ENCODE measurements around the gene TPPP.

The TPPP gene

DNA sequence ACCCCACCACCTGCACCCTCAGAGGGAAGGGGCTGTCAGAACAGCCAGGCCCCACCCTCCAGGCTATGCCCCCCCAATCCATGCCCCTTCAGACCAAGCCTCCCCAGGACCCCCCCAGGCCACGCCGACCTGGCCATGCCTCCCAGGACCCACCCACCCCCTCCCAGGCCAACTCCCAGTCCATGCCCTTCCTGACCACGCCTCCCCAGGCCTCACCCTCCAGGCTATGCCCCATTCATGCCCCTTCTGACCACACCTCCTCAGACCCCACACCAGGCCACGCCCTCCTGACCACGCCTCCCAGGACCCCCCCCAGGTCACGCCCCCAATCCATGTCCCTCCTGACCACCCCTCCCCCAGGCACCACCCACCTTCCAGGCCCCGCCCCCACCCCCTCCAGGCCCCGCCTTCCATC, 27.6 kb downstream of the TPPP start:
- no peak for DNase-seq

DNA sequence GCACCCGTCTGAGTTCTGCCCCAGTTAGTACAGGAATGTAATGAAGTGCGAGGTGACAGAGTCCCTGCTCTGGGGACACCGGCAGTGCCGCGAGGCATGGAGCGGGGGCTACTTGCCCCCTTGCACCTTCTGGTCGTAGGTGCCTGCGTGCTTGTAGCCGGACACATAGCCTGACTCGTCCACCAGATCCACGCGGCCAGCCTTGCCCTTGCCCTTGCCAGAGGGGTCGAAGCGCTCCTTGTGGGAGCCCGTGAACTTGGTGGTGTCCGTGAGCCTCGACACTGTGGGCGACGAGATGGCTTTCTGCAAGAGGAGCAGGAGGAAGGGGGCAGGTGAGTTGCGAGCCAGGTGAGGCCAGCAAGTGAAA, 28.2 kb downstream of the TPPP start:
- no peak for DNase-seq

DNA sequence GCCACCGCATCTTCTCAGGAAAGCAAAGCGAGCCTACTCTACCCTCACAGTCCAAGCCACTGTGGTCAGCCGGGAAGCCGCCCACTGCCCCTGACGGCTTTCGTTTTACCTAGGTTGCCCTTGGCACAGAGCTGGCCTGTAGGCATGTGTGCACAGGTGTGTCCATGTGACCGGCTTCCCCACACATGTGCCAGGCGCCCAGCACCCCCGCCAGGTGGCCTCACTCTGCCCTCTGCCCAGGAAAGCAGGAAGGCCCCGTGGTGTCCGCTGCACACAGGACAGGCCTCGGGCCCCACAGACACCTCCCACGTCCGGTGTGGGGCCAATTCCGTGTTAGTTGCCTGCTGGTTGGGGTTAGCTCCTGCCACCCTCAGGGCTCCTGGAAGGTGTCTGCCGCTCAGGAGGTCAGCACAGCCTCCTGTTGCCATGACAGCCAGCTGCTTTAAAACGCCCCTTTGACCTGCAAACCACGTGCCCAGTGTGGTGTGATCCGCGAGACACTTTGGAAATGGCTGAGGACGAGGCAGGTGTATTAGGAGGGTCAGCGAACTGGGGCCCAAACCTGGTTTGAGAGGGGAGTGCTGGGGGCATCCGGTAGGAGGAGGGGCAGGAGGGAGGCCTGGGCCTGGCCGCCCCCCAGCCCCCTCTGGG, 28.7 kb downstream of the TPPP start:
- no peak for DNase-seq

DNA sequence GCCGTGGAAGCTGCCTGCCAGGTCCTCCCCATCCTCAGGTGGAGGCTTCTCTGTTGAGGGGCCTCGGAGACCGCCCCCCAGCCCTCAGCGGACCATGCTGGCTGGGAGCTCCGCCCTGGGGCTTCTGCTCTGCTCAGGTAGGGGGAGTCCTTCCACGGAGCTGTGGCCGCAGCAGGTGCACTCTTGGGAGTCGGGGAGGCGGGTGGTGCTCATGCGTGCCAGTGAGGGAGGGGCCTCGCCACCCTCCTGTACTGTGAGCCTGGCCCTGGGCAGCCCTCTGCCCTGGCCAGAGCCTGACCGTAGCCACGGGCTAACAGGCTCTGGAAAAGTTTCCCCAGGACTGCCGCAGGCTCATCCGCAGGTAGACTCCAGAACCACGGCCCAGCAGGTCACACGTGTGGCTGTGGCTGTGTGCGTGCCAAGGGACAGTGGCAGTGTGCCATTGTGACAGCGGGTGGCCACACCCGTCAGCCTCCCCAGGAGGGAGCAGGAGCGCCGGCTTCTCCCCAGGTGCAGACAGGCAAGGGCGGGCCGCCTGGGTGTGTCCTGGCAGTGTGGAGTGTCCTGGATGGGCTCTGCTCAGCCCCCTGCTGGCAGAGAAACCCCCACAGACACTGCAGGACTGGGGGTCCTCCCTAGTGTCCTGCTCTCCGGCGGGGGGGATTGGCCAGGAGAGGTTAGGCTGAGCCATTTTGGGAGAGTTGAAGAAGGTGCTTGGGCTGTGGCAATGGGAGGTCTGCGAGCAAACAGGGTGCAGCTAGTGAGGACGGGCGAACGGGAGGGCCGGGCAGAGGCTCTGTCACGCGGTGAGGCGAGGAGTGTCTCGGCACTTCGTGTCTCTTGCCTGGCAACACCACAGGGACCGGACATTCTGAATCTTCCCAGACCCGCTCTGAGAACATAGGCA, 29.5 kb downstream of the TPPP start:
- no peak for DNase-seq

DNA sequence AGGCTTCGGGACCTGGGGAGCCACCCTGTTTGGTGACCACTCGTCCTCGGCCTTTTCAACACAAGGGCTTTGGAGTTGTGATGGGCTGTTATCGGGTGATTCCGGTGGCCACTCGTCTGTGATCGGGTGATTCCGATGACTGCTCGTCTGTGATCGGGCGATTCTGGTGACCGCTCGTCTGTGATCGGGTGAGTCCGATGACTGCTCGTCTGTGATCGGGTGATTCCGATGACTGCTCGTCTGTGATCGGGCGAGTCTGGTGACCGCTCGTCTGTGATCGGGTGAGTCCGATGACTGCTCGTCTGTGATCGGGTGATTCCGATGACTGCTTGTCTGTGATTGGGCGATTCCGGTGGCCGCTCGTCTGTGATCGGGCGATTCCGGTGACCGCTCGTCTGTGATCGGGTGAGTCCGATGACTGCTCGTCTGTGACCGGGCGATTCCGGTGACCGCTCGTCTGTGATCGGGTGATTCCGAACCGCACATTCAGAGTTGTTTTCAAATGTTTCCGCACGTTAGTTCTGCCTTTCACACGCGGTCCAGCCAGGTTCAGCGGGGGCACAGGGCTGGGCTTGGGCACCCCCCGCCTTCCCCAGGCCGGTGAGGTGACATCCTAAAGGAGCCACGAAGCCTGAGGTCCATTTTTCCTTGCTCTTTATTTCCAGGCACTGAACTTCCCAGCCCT, 30.3 kb downstream of the TPPP start:
- no peak for DNase-seq

DNA sequence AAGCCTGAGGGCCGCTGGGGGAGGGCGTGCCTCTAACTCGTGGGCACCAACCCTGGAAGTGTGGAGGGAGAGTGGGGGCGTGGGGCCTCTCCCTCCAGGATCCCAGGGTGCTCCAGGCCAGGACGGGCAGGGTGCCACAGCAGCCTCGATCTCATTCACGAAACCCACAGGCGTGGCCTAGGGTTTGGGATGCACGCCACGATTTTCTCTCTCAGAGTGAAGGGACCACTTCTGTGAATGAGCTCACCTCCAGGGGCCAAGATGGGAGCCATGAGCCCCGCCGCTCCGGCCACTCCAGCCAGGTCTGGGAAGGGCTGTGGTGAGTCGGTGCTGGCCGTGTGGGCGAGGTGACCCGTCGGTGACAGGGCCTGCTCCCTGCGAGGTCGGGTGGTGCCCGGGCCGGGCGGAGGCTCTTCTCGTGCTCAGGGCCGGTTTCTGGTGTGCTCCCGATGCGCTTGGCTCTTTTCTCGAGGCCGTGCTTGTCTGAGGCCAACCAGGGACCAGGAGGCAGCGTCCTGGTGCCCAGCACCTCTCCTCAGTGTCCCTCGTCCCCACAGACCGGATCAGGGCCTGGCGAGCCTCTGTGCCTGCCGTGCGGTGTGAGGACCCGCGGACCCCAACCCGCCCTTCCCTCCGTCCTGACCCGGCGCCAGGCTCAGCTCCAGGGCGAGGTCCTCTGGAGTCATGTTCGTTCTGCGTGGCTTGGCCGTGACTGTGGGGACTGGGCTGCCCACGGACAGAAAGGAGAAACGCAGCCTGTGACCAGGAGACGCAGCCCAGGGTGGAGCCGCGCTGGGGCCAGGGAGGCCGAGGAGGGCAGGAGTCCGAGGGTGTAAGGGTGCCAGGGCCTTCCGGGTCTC, 31.0 kb downstream of the TPPP start:
- DNase-seq: no peak

DNA sequence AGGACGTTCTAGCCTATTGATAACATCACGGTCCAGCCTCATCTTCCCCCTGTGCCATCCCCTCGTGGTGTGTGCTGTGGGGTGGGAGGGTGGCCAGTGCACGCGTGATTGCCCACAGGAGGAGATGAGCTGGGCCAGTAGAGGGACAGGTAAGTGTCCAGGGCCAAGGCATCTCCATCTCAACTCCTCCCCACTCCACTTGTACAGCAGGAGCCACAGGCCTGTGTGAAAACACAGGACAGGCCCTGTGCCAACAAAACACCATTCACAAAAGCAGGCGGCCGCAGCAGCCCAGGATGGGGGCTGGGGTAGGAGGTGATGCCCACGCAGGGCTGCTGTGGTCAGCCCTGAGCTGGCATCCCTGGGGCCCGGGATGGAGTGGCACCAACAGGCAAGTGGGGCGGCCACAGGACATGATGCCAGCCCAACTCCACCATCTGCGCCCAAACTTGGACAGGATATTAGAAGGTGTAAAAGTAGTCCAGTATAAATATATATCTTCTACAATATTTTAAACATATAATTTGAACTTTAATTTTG, 32.6 kb downstream of the TPPP start:
- no peak for DNase-seq

DNA sequence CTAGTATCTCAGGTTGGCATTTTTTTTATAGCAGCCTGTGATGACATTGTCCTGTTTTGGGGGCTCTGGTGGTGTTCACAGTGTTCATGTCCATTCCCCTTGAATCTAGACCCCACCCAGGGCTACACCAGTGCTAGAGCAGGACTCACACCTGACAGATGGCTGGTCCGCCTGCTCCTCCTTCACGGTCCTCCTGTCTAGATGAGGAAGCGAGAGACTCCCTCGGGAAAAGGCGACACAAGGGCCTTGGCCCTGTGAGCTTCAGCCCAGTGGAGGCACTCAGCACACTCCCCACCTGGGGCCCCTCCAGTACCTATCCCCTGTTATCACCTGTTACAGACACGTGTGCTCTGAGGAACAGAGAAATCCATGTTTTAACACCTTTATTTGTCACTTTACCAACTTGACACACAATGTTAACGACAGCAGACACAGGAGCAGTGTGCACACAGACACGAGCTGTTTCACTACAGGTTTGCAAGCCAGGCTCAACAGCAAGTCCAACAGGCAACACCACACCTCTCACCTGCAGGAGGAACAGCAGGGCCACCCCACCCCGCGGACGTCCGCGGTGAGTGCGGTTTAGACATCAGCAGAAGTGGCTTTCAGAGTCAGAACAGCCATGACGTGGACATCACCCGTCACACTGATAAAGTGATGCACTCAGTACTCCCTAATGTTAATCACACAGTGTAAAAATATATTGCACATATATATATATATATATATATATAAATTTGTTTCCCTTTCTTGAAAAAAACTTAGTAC, 33.5 kb downstream of the TPPP start:
- DNase-seq: no peak

DNA sequence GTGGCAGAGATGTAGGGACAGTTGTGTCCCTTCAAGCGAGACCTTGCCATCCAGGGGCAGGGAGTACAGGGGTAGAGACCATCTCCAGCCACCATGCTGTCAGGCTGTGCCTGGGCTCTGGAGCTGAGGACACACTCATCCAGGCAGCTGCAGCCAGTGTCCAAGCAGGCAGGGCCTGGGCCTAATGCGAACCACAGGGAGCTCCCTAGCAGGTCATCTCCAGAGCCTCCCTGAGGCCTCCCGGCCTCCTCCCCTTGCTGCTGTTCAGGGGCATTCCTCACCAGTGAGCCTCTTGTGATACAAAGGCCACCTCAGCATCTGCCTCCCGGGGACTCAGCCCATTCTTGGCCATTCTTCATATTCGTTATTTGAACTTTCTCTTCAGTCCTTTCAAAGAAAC, 35.0 kb downstream of the TPPP start:
- no peak for DNase-seq

DNA sequence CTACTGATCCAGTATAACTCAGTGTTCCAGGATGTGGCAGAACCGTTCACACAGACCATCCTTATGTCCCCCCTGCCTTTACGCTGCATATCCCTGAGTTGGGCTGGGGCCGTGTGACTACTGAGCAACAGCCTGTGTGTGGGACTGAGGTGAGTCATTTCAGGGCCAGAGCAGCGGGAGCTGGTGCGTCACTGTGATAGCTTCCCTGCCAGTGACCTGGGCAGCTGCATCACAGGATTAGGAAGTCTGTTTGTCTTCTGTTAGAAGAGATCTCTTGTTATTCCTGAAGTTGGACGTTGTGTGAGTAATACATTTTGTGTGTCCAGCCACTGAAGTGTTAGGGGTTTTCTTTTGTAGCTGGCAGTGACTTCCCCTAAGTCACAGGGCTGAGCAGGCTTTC, 35.6 kb downstream of the TPPP start:
- no peak for DNase-seq

DNA sequence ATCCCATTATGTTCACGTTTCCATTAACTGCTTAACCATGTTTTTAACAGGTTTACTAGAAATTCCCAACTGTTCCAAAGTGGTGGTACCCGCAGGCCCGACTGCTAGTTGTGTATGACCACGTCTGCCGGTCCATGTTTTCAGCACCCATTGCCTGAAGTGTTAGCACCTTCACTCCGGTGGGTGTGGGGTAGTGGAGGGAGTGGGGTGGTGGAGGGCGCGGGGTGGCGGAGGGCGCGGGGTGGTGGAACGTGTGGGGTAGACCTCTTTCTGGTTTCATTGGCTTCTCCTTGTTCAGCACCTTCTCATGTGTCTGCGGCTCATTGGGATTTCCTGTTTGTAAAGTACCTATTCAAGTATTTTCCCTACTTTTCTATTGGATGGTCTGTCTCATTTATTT, 37.7 kb downstream of the TPPP start:
- no peak for DNase-seq

DNA sequence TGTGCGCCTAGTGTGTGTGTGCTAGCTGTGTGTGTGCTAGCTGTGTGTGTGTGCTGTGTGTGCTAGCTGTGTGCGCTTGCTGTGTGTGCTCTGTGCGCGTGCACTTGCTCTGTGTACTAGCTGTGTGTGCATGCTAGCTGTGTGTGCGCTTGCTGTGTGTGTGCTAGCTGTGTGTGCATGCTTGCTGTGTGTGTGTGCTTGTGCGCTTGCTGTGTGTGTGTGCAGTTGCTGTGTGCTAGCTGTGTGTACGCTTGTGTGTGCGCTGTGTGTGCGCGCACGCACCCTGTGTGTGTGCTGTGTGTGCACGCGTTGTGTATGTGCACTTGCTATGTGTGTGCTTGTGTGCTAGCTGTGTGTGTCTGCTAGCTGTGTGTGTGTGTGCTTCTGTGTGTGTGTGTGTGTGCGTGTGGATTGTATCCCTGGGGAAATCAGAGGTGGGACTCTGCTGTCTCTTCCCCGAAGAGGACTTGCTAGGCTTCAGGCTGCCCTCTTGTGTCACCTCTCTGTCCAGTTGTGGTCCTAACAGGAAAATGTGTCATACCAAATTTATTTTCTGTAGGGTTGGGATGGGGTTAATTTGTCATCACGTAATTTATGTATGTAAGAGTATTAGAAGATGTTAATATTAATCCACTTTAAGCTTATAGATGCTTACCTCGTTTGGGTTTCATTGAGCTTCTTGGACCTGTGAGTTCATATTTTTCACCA, 38.9 kb downstream of the TPPP start:
- DNase-seq: no peak

DNA sequence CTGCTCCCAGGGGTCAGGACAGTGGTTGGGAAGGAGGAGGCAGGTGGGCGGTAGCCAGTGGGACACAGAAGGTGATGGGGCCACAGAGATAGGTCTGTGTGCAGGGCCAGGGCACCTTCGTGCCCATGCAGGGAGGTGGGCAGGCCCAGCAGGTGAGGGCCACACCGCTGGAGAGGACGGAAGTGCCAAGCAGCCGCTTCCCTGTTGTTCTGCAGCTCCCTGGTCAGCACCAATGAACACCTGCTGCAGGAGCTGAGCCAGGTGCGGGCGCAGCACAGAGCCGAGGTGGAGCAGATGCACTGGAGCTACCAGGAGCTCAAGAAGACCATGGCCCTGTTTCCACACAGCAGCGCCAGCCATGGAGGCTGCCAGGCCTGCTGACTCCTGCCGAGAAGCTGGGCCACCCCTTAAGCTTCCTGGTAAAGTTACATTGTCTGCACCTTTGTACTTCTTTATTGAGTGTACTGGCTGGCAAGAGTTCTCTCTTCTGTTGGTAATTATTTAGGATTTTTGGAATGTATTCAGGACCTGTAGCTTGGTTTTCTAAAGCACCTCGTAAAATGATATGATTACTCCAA, 40.3 kb downstream of the TPPP start:
- DNase-seq: no peak

DNA sequence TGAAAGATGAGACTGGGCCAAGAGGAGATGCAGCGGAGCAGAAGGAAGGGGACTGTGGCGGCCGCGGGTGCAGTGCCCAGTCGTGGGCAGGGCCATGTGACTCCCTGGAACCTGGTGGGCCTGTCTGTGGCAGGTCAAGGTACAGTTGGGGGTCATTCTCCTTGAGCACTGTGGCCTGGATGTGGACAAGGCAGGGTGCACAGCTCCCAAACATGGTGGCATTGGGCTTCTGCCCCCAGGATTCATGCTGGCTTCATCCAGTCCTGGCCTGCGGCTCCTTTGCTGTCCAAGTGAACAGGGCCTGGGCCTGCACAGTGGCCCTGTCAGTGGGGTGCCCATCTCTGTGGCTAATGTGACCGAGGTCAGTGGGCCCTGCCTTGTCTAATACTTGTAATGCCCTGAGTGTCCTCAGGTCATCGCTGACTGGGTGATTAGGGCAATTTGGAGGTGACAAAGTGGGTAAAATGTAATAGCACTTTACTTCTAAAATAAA, 41.1 kb downstream of the TPPP start:
- DNase-seq: no peak

DNA sequence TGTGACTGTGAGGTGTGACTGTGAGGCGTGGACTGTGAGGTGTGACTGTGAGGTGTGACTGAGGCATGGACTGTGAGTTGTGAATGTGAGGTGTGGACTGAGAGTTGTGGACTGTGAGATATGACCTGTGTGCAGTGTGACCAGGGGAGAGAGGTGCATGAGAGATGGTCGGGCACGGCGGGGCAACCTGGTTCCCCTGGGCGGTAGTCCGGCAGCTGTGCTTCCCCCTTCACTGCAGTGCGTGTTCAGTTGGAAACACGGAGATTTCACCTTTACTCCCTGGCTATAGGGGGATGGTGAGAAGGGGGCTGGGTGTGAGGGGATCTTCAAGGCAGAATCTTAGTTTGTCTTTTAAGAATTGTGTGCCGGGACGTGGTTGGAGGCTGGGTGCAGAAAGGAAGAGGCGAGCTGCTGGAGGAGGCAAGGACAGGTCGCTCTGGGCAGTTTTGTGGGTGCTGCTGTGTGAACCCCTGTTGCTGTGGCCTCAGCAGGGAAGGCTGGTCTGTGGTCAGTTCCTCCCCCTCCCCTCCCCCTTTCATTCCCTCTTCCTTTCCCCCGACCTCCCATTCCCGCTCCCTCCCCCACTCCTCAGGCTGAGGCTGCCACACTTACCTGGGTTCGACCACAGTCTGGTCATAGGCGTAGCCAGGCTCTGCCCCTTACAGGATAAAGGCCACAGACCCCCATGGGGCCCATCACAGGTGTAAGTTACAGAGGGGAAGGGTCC, 41.7 kb downstream of the TPPP start:
- no peak for DNase-seq

DNA sequence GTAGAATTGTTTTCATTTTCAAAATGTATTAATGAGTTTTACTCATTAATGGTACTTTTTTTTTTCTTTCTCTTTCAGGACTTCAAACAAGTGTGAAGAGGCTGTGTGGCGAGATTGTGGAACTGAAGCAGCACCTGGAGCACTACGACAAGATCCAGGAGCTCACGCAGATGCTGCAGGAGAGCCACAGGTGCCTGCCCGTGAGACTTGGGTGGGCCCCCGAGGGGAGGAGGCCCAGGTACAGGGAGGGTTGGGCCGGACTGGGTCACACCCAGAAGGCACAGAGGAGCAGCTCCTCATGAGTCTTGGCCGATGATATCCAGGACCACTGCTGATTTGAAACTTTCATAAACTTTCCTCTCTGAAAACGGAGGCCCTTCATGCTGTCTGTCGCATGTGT, 45.4 kb downstream of the TPPP start:
- no peak for DNase-seq

DNA sequence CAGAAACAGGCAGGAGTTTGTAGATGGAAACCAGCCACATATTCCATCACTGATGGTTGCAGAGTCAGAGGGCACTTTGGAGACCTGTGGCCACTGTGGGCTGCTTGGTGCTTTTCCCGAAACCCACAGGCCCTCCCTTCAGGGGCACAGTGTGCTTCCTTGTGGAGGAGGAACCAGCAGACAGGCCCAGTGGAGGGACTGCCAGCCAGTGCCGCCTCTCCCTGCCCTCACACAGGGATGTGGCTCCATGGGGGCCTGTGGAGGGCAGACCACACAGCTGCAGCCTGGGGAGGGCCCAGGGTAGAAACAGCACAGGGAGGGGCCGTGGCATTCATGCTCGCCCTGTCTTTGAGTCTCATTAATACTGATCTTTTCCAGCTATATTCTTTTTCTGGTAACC, 45.8 kb downstream of the TPPP start:
- DNase-seq: no peak

DNA sequence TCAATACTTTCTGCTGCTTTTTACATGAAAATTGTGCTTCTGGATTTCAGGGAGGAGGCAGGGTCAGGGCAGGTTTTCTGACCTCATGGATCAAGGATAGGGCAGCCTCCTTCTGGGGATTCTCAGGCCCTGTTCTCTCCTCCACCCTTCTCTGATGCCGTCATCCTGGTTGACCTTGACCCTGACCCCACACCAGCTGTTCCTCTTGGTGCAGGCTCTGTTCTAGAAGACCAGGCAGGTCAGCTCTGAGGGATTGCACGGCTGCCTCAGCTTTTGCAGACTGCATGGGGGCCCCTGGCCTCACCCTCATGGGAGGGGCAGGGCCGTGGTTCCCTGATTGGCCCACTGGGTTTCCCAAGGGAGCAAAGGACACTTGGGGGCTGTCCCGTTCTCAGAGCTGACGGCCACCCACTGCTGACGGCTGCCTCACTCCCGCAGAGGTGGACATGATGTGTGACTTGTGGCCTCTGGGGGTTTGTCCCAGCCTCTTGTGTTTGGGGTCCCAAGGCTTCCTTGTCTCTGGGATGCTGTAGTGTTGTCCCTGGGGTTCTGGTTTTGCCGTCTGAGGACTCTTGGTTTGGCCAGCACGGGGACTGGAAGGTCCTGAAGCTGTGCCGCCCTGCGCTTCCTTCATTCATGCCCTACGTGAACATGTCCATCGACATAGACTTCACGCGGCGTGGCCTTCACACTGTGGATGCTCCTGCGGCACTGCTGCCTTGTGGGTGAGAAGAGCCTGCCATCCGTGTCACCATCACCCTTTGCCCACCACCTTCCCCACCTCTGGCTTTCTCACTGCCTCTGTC, 46.6 kb downstream of the TPPP start:
- no peak for DNase-seq

DNA sequence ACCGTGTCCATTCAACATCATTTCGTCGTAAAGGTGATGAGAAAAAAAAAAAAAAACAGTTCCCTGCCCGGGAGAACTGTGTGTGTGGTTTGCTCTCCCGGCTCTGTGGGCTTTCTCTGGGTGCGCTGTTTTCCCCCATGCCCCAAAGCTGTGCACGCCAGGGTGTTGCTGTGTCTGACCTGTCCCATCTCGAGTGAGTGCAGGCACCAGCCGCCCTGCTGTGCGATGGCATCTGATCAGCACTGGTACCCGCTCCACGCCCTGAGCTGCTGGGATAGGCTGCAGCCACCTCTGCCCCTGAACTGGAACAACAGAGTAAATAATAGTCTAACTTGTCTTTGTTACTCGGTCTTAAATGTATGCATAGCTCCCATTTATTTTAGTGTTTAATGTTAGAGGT, 47.7 kb downstream of the TPPP start:
- DNase-seq: no peak

All from T-helper 2 cell (primary cell).